Hematopoietic multipotent progenitor cell treated with erythropoietin and hydrocortisone succinate and interleukin-3 and kit ligand, for 6 days (in vitro differentiated cells): ENCODE measurements around the gene GRIA4.
"Not testable (repeated sequence)": the region's sequence is repeated elsewhere in the genome, so short reads cannot be mapped to it uniquely, and the experiment has no call there.

Experiments
- DNase-seq: peaks from one replicate; pipeline ENCODE4 v3.0.0-alpha.2; 2015

GRIA4 gene

DNA sequence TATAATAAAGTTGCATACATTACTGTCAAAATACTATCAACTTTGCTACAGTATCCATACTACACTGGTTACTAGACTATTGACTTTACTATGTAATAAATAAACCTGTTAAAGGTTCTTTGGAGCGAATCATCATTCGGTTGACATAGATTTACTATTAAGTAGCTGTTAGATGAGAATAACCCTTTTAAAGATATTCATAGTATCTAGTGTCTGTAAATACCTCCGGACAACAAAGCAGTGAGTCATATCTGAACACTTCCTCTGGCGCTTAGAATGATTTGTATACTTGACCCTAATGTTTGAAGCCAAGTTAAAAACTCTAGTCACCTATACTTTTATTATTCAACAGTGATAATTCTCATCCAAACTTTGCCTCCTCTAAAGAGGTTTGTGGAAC, 327.5 kb downstream of the GRIA4 start:
- no peak for DNase-seq

DNA sequence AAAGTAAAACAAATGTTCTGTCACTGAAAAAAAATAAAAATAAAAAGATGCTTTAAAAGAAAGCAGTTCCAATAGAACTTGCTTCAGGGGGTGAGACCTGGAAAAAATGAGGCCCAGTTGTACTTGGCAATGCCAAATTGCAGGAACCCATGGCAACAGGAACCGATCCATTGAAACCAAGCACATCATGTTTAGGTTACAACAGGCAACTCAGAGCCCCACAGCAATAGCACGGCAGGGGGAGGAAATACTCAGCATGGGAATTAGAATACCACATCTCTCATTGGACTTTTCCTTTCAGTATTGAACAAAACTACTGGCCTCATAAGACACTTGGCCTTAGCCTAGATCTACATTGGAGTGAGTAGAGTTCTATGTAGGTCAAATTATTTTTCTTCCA, 327.9 kb downstream of the GRIA4 start:
- no peak for DNase-seq

DNA sequence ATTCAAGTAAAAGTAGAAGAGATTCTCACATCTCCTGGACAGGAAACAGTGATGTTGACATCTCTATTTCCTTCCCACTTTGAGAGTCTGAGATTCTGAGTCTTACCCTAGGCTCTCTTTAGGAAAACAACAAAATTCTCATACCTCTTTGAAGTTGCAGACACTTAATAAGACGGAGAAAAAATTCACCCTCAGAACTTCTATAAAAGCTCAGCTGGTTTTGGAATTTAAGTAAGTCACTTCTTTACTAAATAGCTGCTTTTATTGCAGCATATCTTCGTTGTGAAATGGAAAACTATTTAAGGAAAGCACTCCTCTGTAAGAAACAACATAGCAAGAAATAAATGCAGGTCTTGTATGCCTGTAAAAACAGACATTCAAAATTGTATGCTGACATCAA, 333.0 kb downstream of the GRIA4 start:
- no peak for DNase-seq

DNA sequence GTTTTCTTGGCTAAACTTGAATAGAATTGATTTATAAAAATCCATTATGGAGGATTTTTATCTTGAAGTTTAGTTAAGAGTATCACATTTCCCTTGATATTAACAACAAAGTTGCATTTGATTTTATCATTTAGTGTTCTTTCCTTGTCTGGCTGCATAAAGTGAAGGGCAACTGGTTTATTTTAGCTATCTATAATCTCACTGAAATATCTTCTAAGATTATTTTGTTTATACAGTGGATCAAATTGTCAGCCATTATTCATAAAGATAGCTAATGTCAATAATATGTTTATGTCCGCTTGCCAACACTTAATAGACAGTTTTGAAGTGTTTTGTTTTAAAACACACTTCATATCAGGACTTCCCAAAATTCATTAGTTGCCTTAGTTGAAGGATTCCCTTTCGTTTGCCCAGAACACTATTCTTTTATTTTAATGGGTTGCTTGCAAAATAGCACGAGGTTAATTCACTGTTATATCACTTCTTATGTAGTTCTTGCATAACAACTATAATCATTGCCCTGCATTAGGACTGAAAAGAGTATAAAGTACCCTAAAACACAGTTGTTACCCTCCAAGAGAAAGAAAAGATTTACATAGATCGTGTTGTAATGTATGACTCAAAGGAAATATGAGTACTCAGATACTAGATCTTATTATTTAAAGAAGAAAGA, 339.2 kb downstream of the GRIA4 start:
- DNase-seq = no peak

DNA sequence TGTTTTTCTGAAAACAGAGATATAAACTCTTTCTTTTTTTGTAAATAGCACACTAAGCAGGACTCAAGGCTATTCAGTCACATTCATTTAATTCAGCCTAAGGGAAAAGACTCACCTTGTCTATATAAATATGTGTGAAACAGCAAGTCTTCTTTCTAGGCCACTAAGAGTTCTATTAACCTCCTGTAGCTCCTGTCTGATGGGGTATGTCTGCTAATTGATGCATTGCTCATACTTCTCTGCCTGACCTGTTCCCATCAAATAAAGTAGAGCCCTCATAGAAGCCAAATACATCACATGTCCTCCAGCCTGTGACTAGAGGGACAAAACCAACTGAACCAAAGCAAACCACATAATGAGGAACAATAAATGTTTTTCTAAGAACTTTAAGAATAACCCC, 344.0 kb downstream of the GRIA4 start:
- DNase-seq = no peak

DNA sequence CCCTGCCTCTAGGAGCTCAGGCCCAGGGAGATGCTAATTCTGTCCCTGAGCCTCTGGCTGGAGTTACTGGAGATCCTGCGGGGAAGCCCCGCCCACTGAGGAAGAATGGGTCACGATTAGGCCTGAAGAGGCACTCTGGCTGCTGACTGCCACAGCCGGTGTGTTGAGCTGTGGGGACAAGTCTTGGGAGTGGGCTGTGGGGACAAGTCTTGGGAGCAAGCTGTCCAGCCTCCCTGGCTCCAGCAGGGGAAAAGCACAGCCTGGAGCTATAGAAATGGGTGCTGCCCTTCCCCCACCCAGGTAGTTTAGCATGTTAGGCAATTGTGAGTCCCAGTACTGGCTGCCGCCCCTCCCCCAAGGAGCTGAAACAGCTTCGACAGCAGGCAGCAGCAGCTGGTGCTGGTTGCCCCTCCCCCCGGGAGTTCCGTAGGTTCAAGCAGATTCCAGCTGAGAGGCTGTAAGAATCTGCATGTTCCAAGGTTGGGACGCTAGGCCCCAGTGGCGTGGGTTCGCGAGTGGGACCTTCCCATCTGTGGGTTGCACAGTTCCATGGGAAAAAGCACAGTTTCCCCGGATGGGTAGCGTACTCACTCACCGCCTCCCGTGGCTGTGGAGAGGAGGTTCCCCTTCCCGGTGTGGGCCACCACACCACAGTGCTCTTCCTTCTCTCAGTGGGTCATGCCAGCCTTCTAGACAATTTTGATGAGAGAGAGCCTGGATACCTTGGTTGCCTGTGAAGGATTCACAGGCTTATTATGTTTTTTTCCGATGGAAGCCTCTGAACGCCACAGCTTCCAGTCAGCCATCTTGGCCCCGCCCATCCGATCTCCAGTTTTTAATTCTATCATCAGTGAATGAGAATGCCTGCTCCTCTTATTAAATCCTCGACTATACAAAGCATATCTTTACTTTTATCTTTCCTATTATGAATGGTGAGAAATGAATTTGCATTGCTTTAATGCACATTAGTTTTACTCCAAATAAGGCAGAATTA, 350.7 kb downstream of the GRIA4 start:
- no peak for DNase-seq

DNA sequence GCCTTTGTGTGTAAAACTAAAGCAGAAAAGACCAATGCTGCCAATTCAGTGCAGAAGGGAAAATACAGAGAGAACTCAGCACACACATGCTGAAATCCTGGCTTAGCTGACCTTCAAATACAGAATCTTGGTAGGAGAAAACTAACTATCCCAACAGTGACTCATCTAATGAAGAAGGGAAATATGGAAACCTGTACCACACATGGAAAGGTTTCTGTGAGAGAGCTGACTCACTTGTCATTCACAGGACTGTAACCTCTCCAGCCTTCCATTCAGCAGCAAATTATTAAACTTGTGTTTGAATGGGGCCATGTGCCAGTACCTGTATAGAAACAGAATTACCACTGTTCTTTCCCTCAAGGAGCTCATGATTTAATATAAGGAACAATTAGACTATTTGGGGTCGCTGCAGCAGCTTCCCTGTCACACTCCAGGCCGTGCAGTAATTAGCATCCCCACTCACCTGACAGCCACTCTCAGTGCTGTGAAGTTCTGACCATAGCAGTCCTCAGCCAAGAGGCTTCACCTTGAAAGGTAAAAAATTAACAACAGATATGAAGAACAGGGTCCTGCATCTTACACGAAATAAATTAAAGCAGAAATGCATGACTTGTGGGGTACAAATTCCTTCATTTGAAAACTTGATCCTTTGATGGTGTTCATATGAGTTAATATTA, 358.3 kb downstream of the GRIA4 start:
- DNase-seq = no peak

DNA sequence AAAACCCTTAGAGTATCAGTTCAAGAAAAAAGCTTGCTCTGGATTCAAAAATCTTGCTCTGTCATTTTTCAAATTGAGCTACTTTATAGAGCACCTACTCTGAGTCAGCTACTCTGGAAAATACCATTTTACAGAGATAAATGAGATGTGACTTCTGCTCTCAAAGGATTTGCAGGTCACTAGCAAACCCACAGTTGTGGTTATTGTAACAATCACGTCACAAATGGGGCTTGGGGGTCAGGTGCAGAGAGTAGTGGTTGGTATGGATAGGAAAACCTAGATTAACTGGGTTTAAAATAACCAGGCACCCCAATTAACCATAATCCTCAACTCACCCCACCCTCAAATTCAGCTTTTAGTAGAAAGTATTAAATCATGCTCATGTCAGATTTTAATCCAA, 359.9 kb downstream of the GRIA4 start:
- no peak for DNase-seq

DNA sequence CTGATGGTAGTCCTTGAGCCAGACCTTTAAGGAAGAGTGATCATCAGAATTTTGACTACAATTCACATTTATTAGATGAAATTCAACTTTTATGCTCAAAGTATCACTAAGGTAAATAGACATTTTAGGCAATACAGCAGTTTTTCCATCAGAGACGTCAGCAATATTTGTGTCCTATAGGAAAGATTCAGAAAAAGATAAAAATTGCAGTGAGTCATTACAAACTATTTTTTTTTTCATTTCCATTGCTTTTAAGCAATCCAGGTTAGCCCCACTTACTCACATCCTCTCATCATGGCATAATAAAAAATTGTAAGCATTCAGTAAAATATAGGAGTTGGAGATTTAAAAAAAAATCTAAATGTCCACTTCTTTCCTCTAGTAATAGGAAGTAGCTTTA, 365.3 kb downstream of the GRIA4 start:
- no peak for DNase-seq

DNA sequence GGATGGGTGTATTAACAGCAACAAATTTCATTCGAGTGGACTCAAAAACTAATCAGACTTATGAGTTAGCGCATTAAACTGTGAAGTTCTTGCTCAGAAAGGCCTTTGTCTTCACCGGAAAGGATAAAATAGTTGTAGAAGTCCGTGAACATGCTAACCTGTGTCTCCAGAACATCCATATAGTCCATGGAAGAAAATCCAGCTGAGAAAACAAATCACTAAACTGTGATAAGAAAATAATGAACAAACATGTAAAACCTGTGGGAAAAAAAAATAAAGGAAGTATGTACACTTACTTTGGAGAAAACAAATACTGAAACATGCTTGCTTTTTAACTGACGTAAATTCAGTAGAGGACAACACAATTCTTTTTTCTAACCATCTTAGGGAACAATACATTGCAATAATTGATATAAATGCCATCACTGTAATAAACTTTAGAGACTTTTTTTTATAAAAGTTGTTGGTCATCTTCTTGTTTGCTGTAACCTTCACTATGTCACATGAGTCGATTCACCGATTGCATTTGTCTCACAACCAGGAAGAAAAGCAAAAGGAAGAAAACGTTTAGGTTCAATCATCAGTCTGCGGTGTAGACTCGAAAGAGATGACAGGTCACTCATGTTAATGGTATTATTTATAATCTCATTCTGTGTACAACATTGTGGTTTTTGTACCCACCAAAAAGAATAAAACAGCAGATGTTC, 370.3 kb downstream of the GRIA4 start:
- DNase-seq = no peak

DNA sequence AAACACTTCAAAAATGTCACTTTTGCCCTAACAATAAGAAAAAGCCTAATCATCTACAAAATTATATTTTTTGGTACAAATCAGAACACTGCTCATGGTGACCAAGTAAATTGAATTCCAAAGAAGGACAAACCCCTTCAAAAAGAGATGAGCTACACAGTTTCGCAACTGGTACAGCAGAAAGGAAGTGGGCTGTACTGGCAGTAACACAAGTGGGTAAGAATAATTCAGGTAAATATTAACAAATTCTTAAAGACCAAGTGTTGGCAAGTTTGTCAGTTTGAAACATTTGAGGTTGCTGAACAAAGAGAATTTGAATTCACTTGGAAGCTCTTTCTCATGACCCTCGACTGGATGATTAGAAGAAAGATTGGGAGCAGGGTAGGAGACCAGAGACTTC, 376.7 kb downstream of the GRIA4 start:
- no peak for DNase-seq

DNA sequence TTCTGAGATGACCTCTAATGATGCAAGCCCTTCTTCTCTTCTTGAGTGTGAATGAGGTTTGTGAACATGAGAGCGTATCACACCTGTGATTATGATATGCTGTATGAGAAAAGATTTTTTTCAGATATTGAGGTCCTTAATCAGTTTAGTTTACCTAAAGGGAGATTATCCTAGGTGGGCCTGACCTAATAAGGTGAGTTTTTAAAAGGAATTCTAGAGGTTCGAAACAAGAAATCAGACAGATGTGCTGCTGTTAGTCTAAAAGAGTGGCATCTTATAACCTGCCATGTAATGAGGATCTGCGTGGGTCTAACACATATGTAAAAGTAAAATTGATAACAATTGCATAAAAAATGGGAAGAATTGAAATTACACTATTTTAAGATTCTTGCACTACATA, 378.3 kb downstream of the GRIA4 start:
- DNase-seq = no peak

DNA sequence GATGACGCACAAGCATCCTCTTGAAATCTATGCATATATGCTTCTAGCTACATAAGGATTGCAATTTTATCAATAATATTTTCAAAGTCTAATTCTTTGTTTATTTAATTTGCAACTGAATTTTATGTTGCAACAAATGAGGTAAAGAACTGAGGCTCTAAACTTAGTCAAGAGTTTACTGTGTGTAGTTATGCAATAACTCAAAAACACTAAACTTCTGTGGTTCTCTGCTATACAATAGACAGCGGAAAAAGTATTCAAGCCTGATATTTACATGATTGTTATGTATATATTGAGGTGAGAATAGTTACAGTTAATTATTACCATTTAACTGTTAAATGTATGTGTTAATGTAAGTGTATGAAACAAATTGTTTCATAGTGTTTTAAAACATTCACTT, 379.3 kb downstream of the GRIA4 start:
- no peak for DNase-seq

DNA sequence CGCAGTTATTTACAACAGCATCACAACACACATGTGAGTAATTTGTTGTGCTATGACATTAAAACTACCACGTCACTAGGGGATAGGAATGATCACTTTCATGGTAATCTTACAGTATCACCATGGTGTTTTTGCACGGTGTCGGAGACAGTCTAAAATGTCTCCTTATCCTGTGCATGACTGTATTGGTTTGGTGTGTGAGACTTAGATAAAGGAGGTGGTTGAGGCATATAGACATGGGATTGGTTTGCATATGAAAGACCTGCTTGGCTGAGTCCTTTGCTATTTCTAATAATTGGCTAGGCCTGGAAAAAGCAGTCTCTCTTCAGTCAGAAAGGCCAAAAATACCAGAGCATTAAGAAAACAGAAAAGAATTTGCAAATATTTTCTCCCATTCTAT, 382.0 kb downstream of the GRIA4 start:
- DNase-seq = peak; percentile 83

DNA sequence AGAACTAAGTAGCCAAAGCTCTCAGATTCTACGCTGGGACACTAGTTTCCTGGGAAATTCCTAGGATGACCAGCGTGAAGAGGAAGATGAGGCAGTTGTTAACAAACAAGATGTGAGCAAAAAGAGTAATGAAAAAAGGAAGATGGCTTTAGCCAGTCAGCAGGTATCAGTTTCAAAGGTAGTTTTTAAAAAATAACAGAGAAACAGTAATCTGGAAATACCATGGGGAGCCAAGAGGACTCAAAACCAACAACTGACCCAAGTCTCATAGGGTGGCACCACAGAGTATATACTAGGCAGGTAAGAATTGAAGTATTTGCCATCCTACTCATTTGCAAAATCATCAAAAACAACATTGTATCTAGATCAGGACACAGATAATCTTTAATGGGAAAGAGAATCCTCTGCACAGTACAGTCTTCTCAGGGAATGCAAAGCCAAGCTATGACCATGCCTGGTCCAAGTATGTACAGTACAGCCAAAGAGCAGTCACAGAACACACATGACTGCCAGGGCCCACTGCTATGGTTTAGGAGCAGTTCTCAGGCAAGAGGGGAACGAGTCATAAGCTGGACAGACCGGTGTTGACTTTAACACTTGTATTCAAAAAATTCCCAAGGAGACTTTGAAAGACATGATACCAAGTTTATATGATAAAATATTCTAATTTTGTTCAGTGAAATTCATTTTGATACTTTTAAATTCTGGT, 391.6 kb downstream of the GRIA4 start:
- no peak for DNase-seq

DNA sequence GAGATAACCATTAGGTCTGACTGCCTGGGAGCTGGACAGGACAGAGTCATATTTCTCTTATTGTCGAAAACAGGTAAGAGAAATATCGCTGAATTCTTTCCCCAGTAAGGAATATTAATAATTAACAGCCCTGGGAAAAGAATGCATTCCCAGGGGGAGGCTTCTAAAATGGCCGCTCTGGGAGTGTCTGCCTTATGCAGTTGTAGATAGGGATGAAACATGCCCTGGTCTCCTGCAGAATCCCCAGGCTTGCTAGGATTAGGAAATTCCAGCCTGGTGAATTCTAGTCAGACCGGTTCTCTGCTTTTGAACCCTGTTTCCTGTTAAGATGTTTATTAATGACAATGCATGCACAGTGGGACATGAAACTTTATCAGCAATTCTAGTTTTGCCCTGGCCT, 393.2 kb downstream of the GRIA4 start:
- not testable (repeated sequence) for DNase-seq

DNA sequence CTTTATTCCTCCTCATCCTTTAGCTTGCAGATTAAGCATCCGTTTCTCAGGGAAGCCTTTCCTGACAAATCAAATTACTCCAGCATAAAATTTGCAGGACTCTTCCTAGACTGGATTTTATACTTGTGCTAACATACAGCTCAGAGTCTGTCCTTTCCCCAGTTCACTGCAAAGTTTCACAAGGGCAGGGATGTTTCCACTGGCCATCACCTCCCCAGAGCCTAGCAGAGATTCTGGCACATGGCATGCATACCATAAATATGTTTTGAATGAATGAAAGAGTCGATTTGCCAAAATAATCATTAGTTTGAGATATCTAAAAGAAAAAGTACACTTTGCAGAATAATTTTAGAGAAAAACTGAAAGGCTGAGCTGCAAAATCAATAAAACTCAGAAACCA, 401.6 kb downstream of the GRIA4 start:
- no peak for DNase-seq

DNA sequence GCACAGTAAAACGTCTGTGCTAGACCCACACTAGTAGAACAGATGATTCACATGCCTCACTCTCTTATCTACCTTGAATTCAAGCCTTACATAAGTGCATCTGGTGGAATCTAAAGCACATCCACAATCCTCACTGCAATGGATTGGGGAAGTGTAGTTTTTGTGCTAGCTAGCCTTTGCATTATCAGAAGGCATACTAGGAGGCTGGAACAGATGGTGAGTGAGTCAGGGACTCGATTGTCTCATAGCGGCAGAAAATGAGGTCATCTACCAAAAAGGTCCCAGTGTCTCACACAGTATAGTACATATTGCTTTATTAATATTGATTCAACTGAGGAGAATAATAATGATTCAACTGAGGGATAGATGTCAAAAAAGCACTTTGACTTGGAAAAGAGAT, 402.9 kb downstream of the GRIA4 start:
- no peak for DNase-seq

DNA sequence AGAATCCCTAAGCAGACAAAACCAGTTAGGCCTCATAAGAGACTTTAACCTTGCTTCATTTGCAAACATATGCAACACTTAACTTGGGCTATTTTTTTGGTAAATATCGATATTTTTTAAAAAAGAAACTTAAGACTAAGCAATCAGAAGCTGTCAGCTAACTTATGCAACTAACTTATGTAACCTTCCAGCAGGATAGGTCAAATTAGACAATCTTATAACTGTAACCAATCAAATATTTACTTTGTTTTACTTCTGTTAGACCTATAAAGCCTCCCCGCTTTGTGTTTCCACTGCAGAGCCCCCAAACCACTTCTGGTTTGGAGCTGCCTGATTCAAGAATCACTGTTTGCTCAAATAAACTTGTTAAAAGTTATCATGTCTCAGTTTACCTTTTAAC, 404.2 kb downstream of the GRIA4 start:
- DNase-seq = no peak

DNA sequence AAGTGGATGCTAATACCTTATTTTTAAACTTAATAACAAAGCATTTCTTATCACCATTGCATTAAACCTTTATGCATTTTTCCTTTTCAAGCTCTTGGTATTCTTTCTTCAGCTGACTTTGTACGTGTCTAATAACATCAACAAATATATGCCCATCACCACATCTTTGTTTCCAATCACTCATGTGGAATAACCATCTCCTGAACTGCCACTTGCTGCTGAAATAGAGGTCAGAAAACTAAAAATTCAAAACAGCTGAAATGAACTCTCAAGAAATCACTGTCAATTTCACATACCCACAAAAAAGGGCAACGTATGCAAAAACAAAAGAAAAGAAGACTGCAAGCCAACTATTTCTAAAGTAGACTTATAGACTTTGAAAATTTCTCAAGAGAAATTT, 404.7 kb downstream of the GRIA4 start:
- DNase-seq = no peak

DNA sequence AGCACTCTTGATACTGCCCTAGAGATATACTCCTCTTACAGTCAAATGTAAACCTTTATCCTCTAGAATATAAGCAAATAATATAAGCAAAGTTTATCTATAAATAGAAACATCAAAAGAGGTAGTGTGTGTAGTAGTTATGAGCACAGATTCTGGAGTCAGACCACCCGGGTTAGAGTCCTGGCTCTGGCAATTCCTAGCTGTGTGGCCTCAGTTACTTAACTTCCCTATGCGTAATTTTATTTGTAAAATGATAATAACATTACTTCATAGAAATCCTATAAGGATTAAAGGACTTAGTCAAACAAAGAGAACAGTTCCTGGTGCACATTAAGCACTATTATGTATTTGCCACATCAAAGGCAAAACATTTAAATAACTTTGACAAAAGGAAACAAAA, 405.2 kb downstream of the GRIA4 start:
- no peak for DNase-seq

DNA sequence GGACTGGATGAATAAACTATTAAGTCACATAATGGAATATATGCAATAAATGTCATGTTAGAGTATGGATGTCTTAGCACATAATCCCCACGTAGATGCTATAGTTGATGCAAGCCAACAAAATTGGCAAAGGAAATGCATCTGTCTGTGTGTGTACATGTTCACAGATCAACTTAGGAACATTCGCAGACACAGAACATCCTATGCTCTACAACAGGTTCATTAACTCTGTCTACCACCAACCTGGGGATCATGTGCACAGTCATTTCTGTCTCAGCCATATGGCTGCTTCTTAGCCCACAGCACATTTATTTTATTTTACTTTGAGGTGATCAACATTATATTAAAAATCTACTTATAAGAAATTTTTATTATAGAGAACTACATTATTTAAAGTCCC, 407.2 kb downstream of the GRIA4 start:
- no peak for DNase-seq
